Smooth muscle cell (in vitro differentiated cells): Measurements from ENCODE around the gene PROKR2. TPM values are rescaled to one million over a fixed set of nuclear protein-coding genes. Genes with fewer than 3 reads are reported as not detected.

ENCODE experiments used
- DNase-seq: peaks from one replicate; lab custom pipeline; 2025; ENCODE audit not compliant: unreplicated experiment; lab: John Stamatoyannopoulos, UW
- H2AFZ ChIP-seq: fragments of 200-600 bp; sonication (generic); 2 replicates; pipeline ENCODE4 v1.6.0; 2016; ENCODE audit warnings: antibody characterized with exemption, low read depth, mild to moderate bottlenecking
- H3F3A ChIP-seq: fragments of 200-600 bp; sonication (generic); 2 replicates; pipeline ENCODE4 v1.6.0; 2017; ENCODE audit warnings: antibody characterized with exemption, low read depth
- H3K27ac ChIP-seq: fragments of 200-600 bp; sonication (generic); 2 replicates; pipeline ENCODE4 v1.5.1; 2016; ENCODE audit warnings: low read depth, mild to moderate bottlenecking
- H3K27me3 ChIP-seq: fragments of 200-600 bp; sonication (generic); 2 replicates; pipeline ENCODE4 v1.6.1; 2016; ENCODE audit warnings: low read depth, mild to moderate bottlenecking
- H3K36me3 ChIP-seq: fragments of 200-600 bp; sonication (generic); 2 replicates; pipeline ENCODE4 v1.5.1; 2016; ENCODE audit warnings: low read depth
- H3K4me1 ChIP-seq: fragments of 200-600 bp; sonication (generic); 2 replicates; pipeline ENCODE4 v1.5.1; 2016; ENCODE audit warnings: low read depth
- H3K4me2 ChIP-seq: fragments of 200-600 bp; sonication (generic); 2 replicates; pipeline ENCODE4 v1.6.0; 2016; ENCODE audit warnings: mild to moderate bottlenecking
- H3K4me3 ChIP-seq: fragments of 200-600 bp; sonication (generic); 2 replicates; pipeline ENCODE4 v1.5.1; 2016; ENCODE audit warnings: mild to moderate bottlenecking
- H3K79me2 ChIP-seq: fragments of 200-600 bp; sonication (generic); 2 replicates; pipeline ENCODE4 v1.6.0; 2016; ENCODE audit warnings: low read depth, mild to moderate bottlenecking
- H3K9ac ChIP-seq: fragments of 200-600 bp; sonication (generic); 2 replicates; pipeline ENCODE4 v1.6.0; 2016; ENCODE audit warnings: low read depth
- H3K9me3 ChIP-seq: fragments of 200-600 bp; sonication (generic); replicated peaks from 2 replicates; pipeline ENCODE4 v1.5.1; 2016; ENCODE audit warnings: low read depth
- H4K20me1 ChIP-seq: fragments of 200-600 bp; sonication (generic); 2 replicates; pipeline ENCODE4 v1.6.0; 2016; ENCODE audit warnings: low read depth
- CTCF ChIP-seq: fragments of 200-600 bp; sonication (generic); IDR thresholded peaks from 2 replicates; pipeline ENCODE4 v1.5.1; 2017; ENCODE audit warnings: borderline replicate concordance, mild to moderate bottlenecking, antibody characterized with exemption; ENCODE audit not compliant: insufficient read depth, poor library complexity, severe bottlenecking
- WGBS: methylation state at CpG from one replicate; pipeline ENCODE4 v1.1.7; 2016; ENCODE audit warnings: low lambda C conversion rate; 5-methylcytosine and 5-hydroxymethylcytosine counted together
- polyA plus RNA-seq: library from polyadenylated mRNA; unstranded; fragments of >200 nt; fragmentation: Nextera tagmentation; extraction: Ambion mirVana; gene quantifications from 2 replicates; pipeline ENCODE4 v1.2.1, GENCODE V29; 2016
- total RNA-seq: library from RNA; depleted of rRNA; stranded (reverse); fragments of >200 nt; gene quantifications from 2 replicates; pipeline ENCODE4 v1.2.3, GENCODE V29; 2014

PROKR2 gene
- total and polyA plus RNA-seq, 2 experiments from 2014 or later, result not detected

- Histone ChIP-seq H3K4me1 (no peaks in the 10 kb centered on the region), H2AFZ (no peak overlapping the region), H3K36me3 (no peaks in the 10 kb centered on the region), H3K27me3 (no peaks in the 10 kb centered on the region), H4K20me1 (no peaks in the 10 kb centered on the region), H3K79me2 (no peaks in the 10 kb centered on the region), H3F3A (no peaks in the 10 kb centered on the region), H3K9ac (no peak overlapping the region), H3K4me2 (no peak overlapping the region), H3K9me3 (no peaks in the 10 kb centered on the region), H3K27ac (peak overlapping the region; percentile 89), H3K4me3 (no peak overlapping the region)
- WGBS, result 100% methylated on average over 2 of the region's 2 CpGs
- no peak for DNase-seq
- no peak for TF ChIP-seq CTCF
Measured at GRCh38 chr20:5354901-5355300, 38.1 kb upstream of the PROKR2 start.

GRCh38 chr20:5353624-5354496 is 37.1 kb upstream of the PROKR2 start:
- whole genome bisulfite sequencing, result 72% methylated on average over 4 of the region's 4 CpGs

GRCh38 chr20:5349448-5349847 is 32.7 kb upstream of the PROKR2 start:
- Histone ChIP-seq H3K4me1 (no peaks in the 10 kb centered on the region), H3K4me3 (no peak overlapping the region), H4K20me1 (no peaks in the 10 kb centered on the region), H3K9ac (no peak overlapping the region), H3F3A (no peaks in the 10 kb centered on the region), H3K27ac (no peak overlapping the region), H3K27me3 (no peaks in the 10 kb centered on the region), H3K4me2 (no peak overlapping the region), H3K36me3 (no peaks in the 10 kb centered on the region), H2AFZ (no peak overlapping the region), H3K79me2 (no peaks in the 10 kb centered on the region), H3K9me3 (no peaks in the 10 kb centered on the region)
- WGBS, result 92% methylated on average over 4 of the region's 4 CpGs
- no peak for TF ChIP-seq CTCF
- no peak for DNase-seq

More at GRCh38 chr20:5353624-5354496, 37.1 kb upstream of the PROKR2 start:
- no peaks in the 10 kb centered on the region for H3K79me2 ChIP-seq
- H3K4me1 ChIP-seq, result no peaks in the 10 kb centered on the region
- H3K36me3 ChIP-seq, result no peaks in the 10 kb centered on the region
- no peaks in the 10 kb centered on the region for H3K9me3 ChIP-seq
- DNase-seq, result no peak
- H3K4me2 ChIP-seq, result peak overlapping the region; percentile 55
- H3K9ac ChIP-seq, result no peak overlapping the region
- H3K27ac ChIP-seq, result peak overlapping the region; percentile 89
- no peak overlapping the region for H2AFZ ChIP-seq
- no peaks in the 10 kb centered on the region for H4K20me1 ChIP-seq
- no peaks in the 10 kb centered on the region for H3K27me3 ChIP-seq
- TF ChIP-seq CTCF, result no peak
- no peak overlapping the region for H3K4me3 ChIP-seq
- no peaks in the 10 kb centered on the region for H3F3A ChIP-seq
